Activated CD4-positive, CD25-positive, alpha-beta regulatory T cell treated with anti-CD3 and anti-CD28 coated beads, Interleukin-2, amount 50 U/mL, for 24 hours (primary cell): Measurements from ENCODE around the gene ITGB7.

ENCODE experiments used
- ATAC-seq, 2 donors: fragments of 150-1000 bp; cut with Tn5 transposase; one replicate each; pipeline ENCODE4 v1.10.0; 2021; ENCODE audit warnings: mild to moderate bottlenecking in 1 of 2, moderate library complexity in 1 of 2

Gene ITGB7

GRCh38 chr12:53230108-53230845 is 23.2 kb upstream of the ITGB7 start:
- no peak for ATAC-seq

- no peak for ATAC-seq
Measured at GRCh38 chr12:53229454-53229853, 22.4 kb upstream of the ITGB7 start.

- no peak for ATAC-seq
Measured at GRCh38 chr12:53227836-53228235, 20.8 kb upstream of the ITGB7 start.

GRCh38 chr12:53227341-53227740 is 20.3 kb upstream of the ITGB7 start:
- ATAC-seq = no peak

GRCh38 chr12:53226815-53227214 is 19.8 kb upstream of the ITGB7 start:
- no peak for ATAC-seq

- ATAC-seq = no peak
Measured at GRCh38 chr12:53225635-53226424, 18.8 kb upstream of the ITGB7 start.

- no peak for ATAC-seq
Measured at GRCh38 chr12:53224897-53225634, 18.0 kb upstream of the ITGB7 start.

GRCh38 chr12:53224061-53224896 is 17.2 kb upstream of the ITGB7 start:
- ATAC-seq = no peak

- no peak for ATAC-seq
Measured at GRCh38 chr12:53223389-53224060, 16.5 kb upstream of the ITGB7 start.

GRCh38 chr12:53222806-53223261 is 15.8 kb upstream of the ITGB7 start:
- ATAC-seq = no peak

- ATAC-seq = no peak
Measured at GRCh38 chr12:53222170-53222721, 15.2 kb upstream of the ITGB7 start.

- ATAC-seq = peak; percentile 6 to 11
Measured at GRCh38 chr12:53221203-53222080, 14.4 kb upstream of the ITGB7 start.

- peak; percentile 65 to 69 for ATAC-seq
Measured at GRCh38 chr12:53220694-53221202, 13.7 kb upstream of the ITGB7 start.

GRCh38 chr12:53219956-53220693 is 13.1 kb upstream of the ITGB7 start:
- peak; percentile 59 to 65 for ATAC-seq

- peak; percentile 37 to 49 for ATAC-seq
Measured at GRCh38 chr12:53219292-53219955, 12.4 kb upstream of the ITGB7 start.

- no peak for ATAC-seq
Measured at GRCh38 chr12:53218551-53219291, 11.7 kb upstream of the ITGB7 start.

GRCh38 chr12:53217931-53218307 is 10.9 kb upstream of the ITGB7 start:
- no peak for ATAC-seq
